Right lobe of liver (tissue), 4 donors: Measurements from ENCODE around the gene KBTBD12.

Experiments used
- CTCF ChIP-seq, 4 donors: fragments of 200-600 bp in 3 of 4; fragments of 450-650 bp in 1 of 4; IDR thresholded peaks; one replicate each; pipeline versions ENCODE4 v1.5.1 to v1.8.0; 2016 to 2022; ENCODE audit warnings: antibody characterized with exemption in 4 of 4, mild to moderate bottlenecking in 2 of 4
- POLR2A ChIP-seq: fragments of 450-650 bp; IDR thresholded peaks from one replicate; pipeline ENCODE4 v1.6.1; 2017; ENCODE audit warnings: antibody characterized with exemption, mild to moderate bottlenecking
- donor health status: DM: no; HTN: no; CAD: no.
- donor health status: DM: no; HTN: no; CAD: no.
- donor health status: DM: no; HTN: yes; CAD: no.

DNA sequence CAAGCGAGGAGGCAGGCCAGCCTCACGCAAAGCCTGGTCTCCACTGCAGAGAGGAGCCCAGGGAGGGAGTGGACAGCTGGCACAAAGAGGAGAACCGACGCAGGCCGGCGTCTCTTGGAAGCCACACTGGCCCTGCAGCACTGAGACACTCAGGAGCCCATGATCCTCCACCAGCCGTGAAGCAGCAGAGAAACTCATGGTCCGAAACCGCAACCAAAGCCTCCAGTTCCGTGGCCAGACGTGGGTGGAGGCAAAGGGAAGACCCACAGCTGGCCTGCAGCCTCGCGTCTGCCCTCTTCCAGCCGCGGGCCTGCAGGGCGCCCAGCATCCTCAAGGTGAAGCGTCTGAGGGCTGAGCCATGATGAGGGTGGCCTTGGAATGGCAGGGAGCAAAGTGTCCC lies 75.0 kb downstream of the KBTBD12 start:
- TF ChIP-seq CTCF (IDR thresholded peaks at IDR 0.05) (no peak), POLR2A (no peak)
